Ishikawa (cell line): ENCODE data around the gene CARMIL1.

ENCODE experiments used
- CEBPB ChIP-seq: IDR thresholded peaks from 2 replicates; pipeline ENCODE4 v1.6.1; 2012
- CREB1 ChIP-seq: IDR thresholded peaks from 2 replicates; pipeline ENCODE4 v1.6.1; 2012; ENCODE audit warnings: low read depth
- EGR1 ChIP-seq: IDR thresholded peaks from 2 replicates; pipeline ENCODE4 v1.6.1; 2012
- EP300 ChIP-seq: IDR thresholded peaks from 2 replicates; pipeline ENCODE4 v1.6.1; 2012; ENCODE audit warnings: borderline replicate concordance
- FOXM1 ChIP-seq: IDR thresholded peaks from 2 replicates; pipeline ENCODE4 v1.6.1; 2012; ENCODE audit warnings: low read depth, borderline replicate concordance
- MAX ChIP-seq: IDR thresholded peaks from 2 replicates; pipeline ENCODE4 v1.6.1; 2012
- NFIC ChIP-seq: IDR thresholded peaks from 2 replicates; pipeline ENCODE4 v1.6.1; 2012
- RAD21 ChIP-seq: IDR thresholded peaks from 2 replicates; pipeline ENCODE4 v1.6.1; 2012; ENCODE audit warnings: low read depth
- REST ChIP-seq: IDR thresholded peaks from 2 replicates; pipeline ENCODE4 v1.6.1; 2012; ENCODE audit warnings: low read depth, mild to moderate bottlenecking
- TAF1 ChIP-seq: IDR thresholded peaks from 2 replicates; pipeline ENCODE4 v1.6.1; 2012; ENCODE audit warnings: low read depth, mild to moderate bottlenecking
- TCF12 ChIP-seq: IDR thresholded peaks from 2 replicates; pipeline ENCODE4 v1.6.1; 2012; ENCODE audit warnings: low read depth
- TEAD4 ChIP-seq: IDR thresholded peaks from 2 replicates; pipeline ENCODE4 v1.6.1; 2012
- USF1 ChIP-seq: IDR thresholded peaks from 2 replicates; pipeline ENCODE4 v1.6.1; 2012
- YY1 ChIP-seq: IDR thresholded peaks from 2 replicates; pipeline ENCODE4 v1.6.1; 2012; ENCODE audit warnings: low read depth
- ZBTB7A ChIP-seq: IDR thresholded peaks from 2 replicates; pipeline ENCODE4 v1.6.1; 2012; ENCODE audit warnings: low read depth

Gene CARMIL1

GRCh38 chr6:25302677-25303128 is 23.5 kb downstream of the CARMIL1 start:
- TF ChIP-seq TCF12 (no peak), MAX (no peak)

- TF ChIP-seq TCF12 (no peak), EP300 (no peak), FOXM1 (no peak), EGR1 (no peak), YY1 (no peak), ZBTB7A (no peak), USF1 (no peak), TAF1 (no peak), MAX (no peak), RAD21 (no peak), CEBPB (no peak)
Measured at GRCh38 chr6:25303254-25303653, 24.1 kb downstream of the CARMIL1 start.

GRCh38 chr6:25306379-25306778 is 27.2 kb downstream of the CARMIL1 start:
- TF ChIP-seq EP300 (no peak), USF1 (no peak), NFIC (no peak), CREB1 (no peak), TCF12 (no peak), EGR1 (no peak), ZBTB7A (no peak), CEBPB (no peak), REST (no peak), MAX (no peak), TEAD4 (no peak), YY1 (no peak), FOXM1 (no peak)

- TF ChIP-seq NFIC (no peak), EP300 (no peak), TEAD4 (no peak), TCF12 (no peak), REST (no peak), USF1 (no peak), RAD21 (no peak), ZBTB7A (no peak), MAX (no peak), EGR1 (no peak), CEBPB (no peak), YY1 (no peak), FOXM1 (no peak), CREB1 (no peak), TAF1 (no peak)
Measured at GRCh38 chr6:25307805-25308494, 28.8 kb downstream of the CARMIL1 start.

- TF ChIP-seq FOXM1 (no peak), TEAD4 (no peak), REST (no peak), YY1 (no peak)
Measured at GRCh38 chr6:25309886-25310285, 30.7 kb downstream of the CARMIL1 start.
